ENCODE measurements around the gene GPS1. TPM values are rescaled to one million over a fixed set of nuclear protein-coding genes. Genes with fewer than 3 reads are reported as not detected.

The GPS1 gene
- total and polyA plus RNA-seq, 9 of the 15 experiments (the other 6 are each of a cell fraction or from before 2014, with no cell fraction given), result 3.1 to 167 (median 69.9) TPM

- TF ChIP-seq NFATC3 (IDR thresholded peaks at IDR 0.05), result no peak
- TF ChIP-seq ZBTB9 (CRISPR knock-in tag; IDR thresholded peaks at IDR 0.05), result peak; percentile 89; the same call in 1 of the 2 replicates
- no peak for TF ChIP-seq NRF1 (conservative IDR thresholded peaks at IDR 0.05 in 1 of 2, IDR thresholded peaks at IDR 0.05 in 1 of 2)
- no peak for TF ChIP-seq TCF3 (CRISPR knock-in tag; IDR thresholded peaks at IDR 0.05)
- TF ChIP-seq NCOA6 (IDR thresholded peaks at IDR 0.05), result no peak
- TF ChIP-seq EWSR1 (IDR thresholded peaks at IDR 0.05; ENCODE audit: borderline replicate concordance, low read depth, partially characterized antibody), result no peak
- TF ChIP-seq ZHX1 (conservative IDR thresholded peaks at IDR 0.05; ENCODE audit: low read length), result no peak
- TF ChIP-seq POLR2G (IDR thresholded peaks at IDR 0.05; ENCODE audit: low read depth, low read length), result peak; percentile 53
- no peak for TF ChIP-seq FOXK1 (CRISPR knock-in tag; IDR thresholded peaks at IDR 0.05; ENCODE audit: borderline replicate concordance)
- no peak for TF ChIP-seq HDGF (IDR thresholded peaks at IDR 0.05)
- TF ChIP-seq MEIS2 (IDR thresholded peaks at IDR 0.05; ENCODE audit: partially characterized antibody), result peak; percentile 49
- TF ChIP-seq KLF16 (IDR thresholded peaks at IDR 0.05), result no peak
- TF ChIP-seq XRCC5 (IDR thresholded peaks at IDR 0.05; ENCODE audit: low read depth, low read length), result no peak
- no peak for TF ChIP-seq SAFB (IDR thresholded peaks at IDR 0.05; ENCODE audit: borderline replicate concordance, low read depth, low read length)
- no peak for TF ChIP-seq NR0B1 (IDR thresholded peaks at IDR 0.05; ENCODE audit: partially characterized antibody)
- TF ChIP-seq ZNF12 (CRISPR knock-in tag; IDR thresholded peaks at IDR 0.05), result no peak
- peak; percentile 54 for TF ChIP-seq PKNOX1 (IDR thresholded peaks at IDR 0.05)
- TF ChIP-seq, protein P1, sequence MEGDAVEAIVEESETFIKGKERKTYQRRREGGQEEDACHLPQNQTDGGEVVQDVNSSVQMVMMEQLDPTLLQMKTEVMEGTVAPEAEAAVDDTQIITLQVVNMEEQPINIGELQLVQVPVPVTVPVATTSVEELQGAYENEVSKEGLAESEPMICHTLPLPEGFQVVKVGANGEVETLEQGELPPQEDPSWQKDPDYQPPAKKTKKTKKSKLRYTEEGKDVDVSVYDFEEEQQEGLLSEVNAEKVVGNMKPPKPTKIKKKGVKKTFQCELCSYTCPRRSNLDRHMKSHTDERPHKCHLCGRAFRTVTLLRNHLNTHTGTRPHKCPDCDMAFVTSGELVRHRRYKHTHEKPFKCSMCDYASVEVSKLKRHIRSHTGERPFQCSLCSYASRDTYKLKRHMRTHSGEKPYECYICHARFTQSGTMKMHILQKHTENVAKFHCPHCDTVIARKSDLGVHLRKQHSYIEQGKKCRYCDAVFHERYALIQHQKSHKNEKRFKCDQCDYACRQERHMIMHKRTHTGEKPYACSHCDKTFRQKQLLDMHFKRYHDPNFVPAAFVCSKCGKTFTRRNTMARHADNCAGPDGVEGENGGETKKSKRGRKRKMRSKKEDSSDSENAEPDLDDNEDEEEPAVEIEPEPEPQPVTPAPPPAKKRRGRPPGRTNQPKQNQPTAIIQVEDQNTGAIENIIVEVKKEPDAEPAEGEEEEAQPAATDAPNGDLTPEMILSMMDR (IDR thresholded peaks at IDR 0.05 in 2 of 3, conservative IDR thresholded peaks at IDR 0.05 in 1 of 3; ENCODE audit: insufficient read depth in 2 of 3, low read depth in 1 of 3, low read length in 3 of 3), result peak in 1 of 3 experiments; percentile 8; a peak in 1 of 6 replicates
- TF ChIP-seq CREM (IDR thresholded peaks at IDR 0.05; ENCODE audit: low read depth), result no peak
Observed at GRCh38 chr17:82018152-82018988, 33.3 kb upstream of the GPS1 start (continued).

Data from K562 (cell line).